ENCODE measurements around the gene PAQR9. TPM values are rescaled to one million over a fixed set of nuclear protein-coding genes. Genes with fewer than 3 reads are reported as not detected.
A peak's percentile ranks its signal among the peaks of the same experiment; 100 is the strongest.

Gene PAQR9
- polyA plus RNA-seq, 1 donor (not counting 4 experiments of a cell fraction or from before 2014, with no cell fraction given) = not detected

- Histone ChIP-seq H3K9me3 (ENCODE audit: control insufficient read depth, low read depth, low read length) (no peaks in the 10 kb centered on the region), H4K20me1 (ENCODE audit: control insufficient read depth, extremely low read depth, insufficient read depth, low read length) (peaks cover 2% of the 10 kb centered on the region), H3K9me1 (ENCODE audit: control insufficient read depth, extremely low read depth, insufficient read depth, low read length) (no peaks in the 10 kb centered on the region), H2AFZ (ENCODE audit: control insufficient read depth, low read length) (no peak overlapping the region), H3K4me2 (ENCODE audit: control insufficient read depth, extremely low read depth, insufficient read depth, low read depth, low read length) (peak overlapping the region; percentile 88), H3K79me2 (ENCODE audit: control insufficient read depth, insufficient read depth, low read length) (peaks cover 65% of the 10 kb centered on the region), H3K27me3 (ENCODE audit: control insufficient read depth, extremely low read depth, insufficient read depth, low read length) (no peaks in the 10 kb centered on the region), H3K27ac (ENCODE audit: control insufficient read depth, insufficient read depth, low read length) (peak overlapping the region; percentile 92), H3K36me3 (ENCODE audit: control insufficient read depth in 2 of 2, extremely low read depth in 1 of 2, insufficient read depth in 2 of 2, low read length in 2 of 2) (no peaks in the 10 kb centered on the region), H3K4me3 (ENCODE audit: control insufficient read depth in 2 of 3, extremely low read depth in 1 of 3, insufficient read depth in 2 of 3, low read depth in 1 of 3, low read length in 3 of 3) (peak overlapping the region; percentile 83 to 96 (median 89)), H3K4me1 (ENCODE audit: control insufficient read depth, extremely low read depth, insufficient read depth, low read length) (peaks cover 19% of the 10 kb centered on the region), H3K9ac (ENCODE audit: control insufficient read depth, extremely low read depth, insufficient read depth, low read length) (peak overlapping the region; percentile 94)
- no peak for FAIRE-seq
- no peak for TF ChIP-seq EZH2 (IDR thresholded peaks at IDR 0.05; ENCODE audit: low read length)
- no peak for TF ChIP-seq CTCF (optimal IDR thresholded peaks at IDR 0.05 in 1 of 3, IDR thresholded peaks at IDR 0.05 in 1 of 3, conservative IDR thresholded peaks at IDR 0.05 in 1 of 3; ENCODE audit: extremely low read depth in 1 of 3, insufficient read depth in 2 of 3, low read length in 3 of 3)
- DNase-seq (ENCODE audit: low read depth, low spot score) = no peak
- dilution Hi-C loops (cut with MboI; ENCODE audit: extremely low pct_ligation_motif_present, low sequenced_read_pairs) = no loop called here
Measured at GRCh38 chr3:143002727-143003126, 39.3 kb upstream of the PAQR9 start.

GRCh38 chr3:143002083-143002712 is 38.7 kb upstream of the PAQR9 start:
- TF ChIP-seq CTCF (optimal IDR thresholded peaks at IDR 0.05 in 1 of 3, IDR thresholded peaks at IDR 0.05 in 1 of 3, conservative IDR thresholded peaks at IDR 0.05 in 1 of 3; ENCODE audit: extremely low read depth in 1 of 3, insufficient read depth in 2 of 3, low read length in 3 of 3) = no peak
- no peak for TF ChIP-seq EZH2 (IDR thresholded peaks at IDR 0.05; ENCODE audit: low read length)
- no peaks in the 10 kb centered on the region for H3K36me3 ChIP-seq (ENCODE audit: control insufficient read depth in 2 of 2, extremely low read depth in 1 of 2, insufficient read depth in 2 of 2, low read length in 2 of 2)
- H3K9ac ChIP-seq (ENCODE audit: control insufficient read depth, extremely low read depth, insufficient read depth, low read length) = peak overlapping the region; percentile 94
- peak overlapping the region; percentile 88 for H3K4me2 ChIP-seq (ENCODE audit: control insufficient read depth, extremely low read depth, insufficient read depth, low read depth, low read length)
- dilution Hi-C loops (cut with MboI; ENCODE audit: extremely low pct_ligation_motif_present, low sequenced_read_pairs) = no loop called here
- peaks cover 60% of the 10 kb centered on the region for H3K79me2 ChIP-seq (ENCODE audit: control insufficient read depth, insufficient read depth, low read length)
- no peaks in the 10 kb centered on the region for H3K9me1 ChIP-seq (ENCODE audit: control insufficient read depth, extremely low read depth, insufficient read depth, low read length)
- no peak for FAIRE-seq
- no peak for DNase-seq (ENCODE audit: low read depth, low spot score)
- H2AFZ ChIP-seq (ENCODE audit: control insufficient read depth, low read length) = peak overlapping the region; percentile 87
- peak overlapping the region; percentile 83 to 96 (median 89) for H3K4me3 ChIP-seq (ENCODE audit: control insufficient read depth in 2 of 3, extremely low read depth in 1 of 3, insufficient read depth in 2 of 3, low read depth in 1 of 3, low read length in 3 of 3)
- H3K4me1 ChIP-seq (ENCODE audit: control insufficient read depth, extremely low read depth, insufficient read depth, low read length) = peaks cover 23% of the 10 kb centered on the region
- no peaks in the 10 kb centered on the region for H3K9me3 ChIP-seq (ENCODE audit: control insufficient read depth, low read depth, low read length)
- peak overlapping the region; percentile 92 for H3K27ac ChIP-seq (ENCODE audit: control insufficient read depth, insufficient read depth, low read length)
- no peaks in the 10 kb centered on the region for H4K20me1 ChIP-seq (ENCODE audit: control insufficient read depth, extremely low read depth, insufficient read depth, low read length)
- no peaks in the 10 kb centered on the region for H3K27me3 ChIP-seq (ENCODE audit: control insufficient read depth, extremely low read depth, insufficient read depth, low read length)

Data from keratinocyte (primary cell).